HCT116 (cell line): ENCODE results near the gene TSTD2.
"Not testable (repeated sequence)": the region's sequence is repeated elsewhere in the genome, so short reads cannot be mapped to it uniquely, and the experiment has no call there.

Experiments used
- CTCF ChIP-seq, 3 experiments: fragments of 200-600 bp in 1 of 3; sonication (generic) in 1 of 3; IDR thresholded peaks in 2 of 3; conservative IDR thresholded peaks in 1 of 3; 2 replicates each; pipeline ENCODE4 v1.5.1; 2012 to 2017; ENCODE audit warnings: low read depth in 2 of 3, low read length in 2 of 3, antibody characterized with exemption in 1 of 3, borderline replicate concordance in 1 of 3, control low read depth in 1 of 3, mild to moderate bottlenecking in 1 of 3, mixed read lengths in 1 of 3, mixed run types in 1 of 3, moderate library complexity in 1 of 3; ENCODE audit not compliant: insufficient read depth in 1 of 3
- EZH2 ChIP-seq: fragments of 200-600 bp; sonication (generic); IDR thresholded peaks from 2 replicates; pipeline ENCODE4 v1.6.1; 2017; ENCODE audit warnings: antibody characterized with exemption, mixed run types
- EZH2phosphoT487 ChIP-seq: fragments of 200-600 bp; IDR thresholded peaks from 2 replicates; pipeline ENCODE4 v1.6.1; 2018; ENCODE audit warnings: antibody characterized with exemption, borderline replicate concordance
- POLR2AphosphoS5 ChIP-seq: IDR thresholded peaks from 2 replicates; pipeline ENCODE4 v1.6.1; 2011; ENCODE audit warnings: mild to moderate bottlenecking, low read depth, low read length, moderate library complexity

GRCh38 chr9:97620063-97620462, 13.1 kb downstream of the TSTD2 start:
- TF ChIP-seq CTCF (IDR thresholded peaks at IDR 0.05 in 2 of 3, conservative IDR thresholded peaks at IDR 0.05 in 1 of 3; ENCODE audit: borderline replicate concordance in 1 of 3, insufficient read depth in 1 of 3, low read depth in 2 of 3, low read length in 2 of 3); EZH2phosphoT487; EZH2; POLR2AphosphoS5: not testable (repeated sequence)
